OCI-LY1 (cell line): ENCODE results near the gene SOS1.

Experiments
- H2AFZ ChIP-seq: fragments of 200-600 bp; sonication (generic), shearing (Covaris generic); 2 replicates; pipeline ENCODE4 v1.6.0; 2014; ENCODE audit warnings: antibody characterized with exemption, mild to moderate bottlenecking, low read length
- H3F3A ChIP-seq: fragments of 200-600 bp; sonication (generic), shearing (Covaris generic); 2 replicates; pipeline ENCODE4 v1.6.0; 2014; ENCODE audit warnings: mild to moderate bottlenecking, antibody characterized with exemption, low read length, moderate library complexity; ENCODE audit not compliant: insufficient read depth
- H3K27ac ChIP-seq: fragments of 200-600 bp; sonication (generic); 2 replicates; pipeline ENCODE4 v1.5.1; 2014; ENCODE audit warnings: low read length, mixed run types, mild to moderate bottlenecking, low read depth; ENCODE audit not compliant: poor library complexity, severe bottlenecking
- H3K27me3 ChIP-seq: fragments of 200-600 bp; sonication (generic); 2 replicates; pipeline ENCODE4 v1.6.0; 2014; ENCODE audit warnings: antibody characterized with exemption, mild to moderate bottlenecking, low read length, moderate library complexity; ENCODE audit not compliant: insufficient read depth
- H3K36me3 ChIP-seq: fragments of 200-600 bp; sonication (generic); 2 replicates; pipeline ENCODE4 v1.6.1; 2014; ENCODE audit warnings: mild to moderate bottlenecking, antibody characterized with exemption, low read length, moderate library complexity, mixed read lengths; ENCODE audit not compliant: insufficient read depth
- H3K4me1 ChIP-seq: fragments of 200-600 bp; sonication (generic); 2 replicates; pipeline ENCODE4 v1.5.1; 2014; ENCODE audit warnings: mild to moderate bottlenecking, low read length, moderate library complexity; ENCODE audit not compliant: insufficient read depth, severe bottlenecking
- H3K4me2 ChIP-seq: fragments of 200-600 bp; sonication (generic), shearing (Covaris generic); 2 replicates; pipeline ENCODE4 v1.6.1; 2014; ENCODE audit warnings: low read length
- H3K4me3 ChIP-seq: fragments of 200-600 bp; sonication (generic); 2 replicates; pipeline ENCODE4 v1.5.1; 2014; ENCODE audit warnings: low read length, low read depth, mild to moderate bottlenecking, mixed read lengths; ENCODE audit not compliant: poor library complexity, severe bottlenecking
- H3K79me2 ChIP-seq: fragments of 200-600 bp; shearing (Covaris generic); 2 replicates; pipeline ENCODE4 v1.6.1; 2016; ENCODE audit warnings: mixed run types, low read length, mixed read lengths; ENCODE audit not compliant: insufficient read depth
- H3K9ac ChIP-seq: fragments of 200-600 bp; sonication (generic), shearing (Covaris generic); 2 replicates; pipeline ENCODE4 v1.6.1; 2014; ENCODE audit warnings: mild to moderate bottlenecking, low read length, mixed read lengths
- H3K9me2 ChIP-seq: fragments of 200-600 bp; sonication (generic), shearing (Covaris generic); 2 replicates; pipeline ENCODE4 v1.6.1; 2014; ENCODE audit warnings: low read depth, mild to moderate bottlenecking, low read length, mixed read lengths
- H3K9me3 ChIP-seq: fragments of 200-600 bp; shearing (Covaris generic); 2 replicates; pipeline ENCODE4 v1.6.1; 2014; ENCODE audit warnings: low read length, mixed read lengths
- H4K20me1 ChIP-seq: fragments of 200-600 bp; sonication (generic), shearing (Covaris generic); 2 replicates; pipeline ENCODE4 v1.6.0; 2016; ENCODE audit warnings: mild to moderate bottlenecking, low read length; ENCODE audit not compliant: insufficient read depth
- EZH2 ChIP-seq: fragments of 200-600 bp; sonication (generic), shearing (Covaris generic); IDR thresholded peaks from 2 replicates; pipeline ENCODE4 v1.8.0; 2017; ENCODE audit warnings: borderline replicate concordance, mixed run types, mild to moderate bottlenecking, antibody characterized with exemption, low read length, moderate library complexity, mixed read lengths
- TF ChIP-seq, protein P1 (sequence below): fragments of 200-600 bp; sonication (generic), shearing (Covaris generic); IDR thresholded peaks from 2 replicates; pipeline ENCODE4 v1.5.1; 2017; ENCODE audit warnings: mild to moderate bottlenecking, antibody characterized with exemption, low read length, moderate library complexity, mixed read lengths

Gene SOS1

DNA sequence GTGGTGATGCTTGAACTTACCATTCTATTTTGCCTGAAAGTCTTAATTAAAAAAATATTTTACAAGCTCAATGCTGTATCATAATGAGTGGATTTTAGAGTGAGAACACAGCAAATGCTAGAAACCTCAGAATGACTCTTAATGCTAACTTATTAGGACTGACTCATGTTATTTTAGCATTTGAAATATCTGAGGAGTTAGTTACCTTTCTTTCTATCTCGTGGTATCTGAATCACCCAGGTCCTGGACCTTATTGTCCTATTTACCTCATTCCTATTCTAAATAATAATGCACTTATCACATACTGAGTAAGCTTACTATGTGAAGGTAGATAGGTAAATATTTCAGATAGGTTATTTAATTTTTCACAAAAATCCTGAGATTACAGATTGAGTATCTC, 70.7 kb downstream of the SOS1 start:
- no peak for TF ChIP-seq EZH2
- TF ChIP-seq, protein P1, sequence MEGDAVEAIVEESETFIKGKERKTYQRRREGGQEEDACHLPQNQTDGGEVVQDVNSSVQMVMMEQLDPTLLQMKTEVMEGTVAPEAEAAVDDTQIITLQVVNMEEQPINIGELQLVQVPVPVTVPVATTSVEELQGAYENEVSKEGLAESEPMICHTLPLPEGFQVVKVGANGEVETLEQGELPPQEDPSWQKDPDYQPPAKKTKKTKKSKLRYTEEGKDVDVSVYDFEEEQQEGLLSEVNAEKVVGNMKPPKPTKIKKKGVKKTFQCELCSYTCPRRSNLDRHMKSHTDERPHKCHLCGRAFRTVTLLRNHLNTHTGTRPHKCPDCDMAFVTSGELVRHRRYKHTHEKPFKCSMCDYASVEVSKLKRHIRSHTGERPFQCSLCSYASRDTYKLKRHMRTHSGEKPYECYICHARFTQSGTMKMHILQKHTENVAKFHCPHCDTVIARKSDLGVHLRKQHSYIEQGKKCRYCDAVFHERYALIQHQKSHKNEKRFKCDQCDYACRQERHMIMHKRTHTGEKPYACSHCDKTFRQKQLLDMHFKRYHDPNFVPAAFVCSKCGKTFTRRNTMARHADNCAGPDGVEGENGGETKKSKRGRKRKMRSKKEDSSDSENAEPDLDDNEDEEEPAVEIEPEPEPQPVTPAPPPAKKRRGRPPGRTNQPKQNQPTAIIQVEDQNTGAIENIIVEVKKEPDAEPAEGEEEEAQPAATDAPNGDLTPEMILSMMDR: no peak
- Histone ChIP-seq H4K20me1 (no peaks in the 10 kb centered on the region), H3K79me2 (no peaks in the 10 kb centered on the region), H3K27me3 (no peaks in the 10 kb centered on the region), H3K4me1 (no peaks in the 10 kb centered on the region), H3K36me3 (peaks cover 49% of the 10 kb centered on the region), H3K9ac (no peak overlapping the region), H2AFZ (no peak overlapping the region), H3K9me2 (no peaks in the 10 kb centered on the region), H3K27ac (no peak overlapping the region), H3K4me3 (no peak overlapping the region), H3F3A (no peaks in the 10 kb centered on the region), H3K4me2 (no peak overlapping the region), H3K9me3 (no peaks in the 10 kb centered on the region)

DNA sequence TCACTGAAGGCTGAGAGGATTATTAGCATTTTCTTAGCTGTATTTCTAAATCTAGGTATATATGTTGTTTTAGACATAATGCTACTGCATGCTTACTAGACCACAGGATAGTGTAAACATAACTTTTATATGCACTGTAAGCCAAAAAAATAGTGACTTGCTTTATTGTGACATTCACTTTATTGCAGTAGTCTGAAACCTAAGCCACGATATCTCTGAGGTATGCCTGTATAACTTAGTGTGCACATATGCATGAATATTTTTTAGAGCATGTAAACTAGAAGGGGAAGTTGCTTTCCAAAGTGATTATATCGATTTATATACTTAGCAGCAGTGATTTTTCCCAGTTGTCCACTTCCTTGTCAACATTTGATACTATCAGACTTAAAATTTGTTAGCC, 81.8 kb downstream of the SOS1 start:
- Histone ChIP-seq H3K27ac (no peak overlapping the region), H4K20me1 (no peaks in the 10 kb centered on the region), H3F3A (no peaks in the 10 kb centered on the region), H2AFZ (no peak overlapping the region), H3K4me2 (no peak overlapping the region), H3K9me3 (no peaks in the 10 kb centered on the region), H3K4me3 (no peak overlapping the region), H3K9ac (no peak overlapping the region), H3K4me1 (no peaks in the 10 kb centered on the region), H3K36me3 (no peaks in the 10 kb centered on the region), H3K27me3 (no peaks in the 10 kb centered on the region), H3K79me2 (no peaks in the 10 kb centered on the region), H3K9me2 (no peaks in the 10 kb centered on the region)
- TF ChIP-seq EZH2: no peak
- TF ChIP-seq, protein P1: no peak

DNA sequence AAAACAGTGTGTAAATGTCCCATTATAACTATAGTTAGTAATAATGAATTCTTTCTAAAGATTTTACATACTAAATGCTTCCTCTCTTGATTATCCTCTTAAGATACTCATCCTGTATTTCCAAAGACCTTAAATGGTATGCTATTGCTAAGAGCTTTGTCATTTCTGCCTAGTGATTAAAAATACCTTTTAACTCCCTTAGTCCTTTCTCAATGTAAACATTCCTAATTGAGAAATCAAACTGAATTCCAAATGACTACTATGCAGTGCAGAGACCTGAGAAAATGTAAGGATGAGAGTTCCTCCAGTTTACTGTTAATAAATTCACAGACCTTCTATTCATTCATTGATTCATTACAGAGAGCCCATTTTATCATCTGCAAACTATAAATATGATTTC, 86.9 kb downstream of the SOS1 start:
- TF ChIP-seq, protein P1: no peak
- no peak for TF ChIP-seq EZH2
- peaks cover 11% of the 10 kb centered on the region for H3K36me3 ChIP-seq

More for the DNA sequence above, 86.9 kb downstream of the SOS1 start:
- Histone ChIP-seq H3K4me3 (no peak overlapping the region), H3K79me2 (no peaks in the 10 kb centered on the region), H3K27me3 (no peaks in the 10 kb centered on the region), H3K9me3 (no peaks in the 10 kb centered on the region), H3K9me2 (no peaks in the 10 kb centered on the region), H3K27ac (no peak overlapping the region), H2AFZ (no peak overlapping the region), H3K9ac (no peak overlapping the region), H4K20me1 (no peaks in the 10 kb centered on the region), H3K4me1 (no peaks in the 10 kb centered on the region), H3K4me2 (no peak overlapping the region), H3F3A (no peaks in the 10 kb centered on the region)
